ENCODE data around the gene COX10.

GRCh38 chr17:14169287-14169686, 100.0 kb downstream of the COX10 start:
- TF ChIP-seq CTCF (IDR thresholded peaks at IDR 0.05), result no peak
- TF ChIP-seq POLR2A (IDR thresholded peaks at IDR 0.05; ENCODE audit: low read depth), result no peak
- TF ChIP-seq EP300 (IDR thresholded peaks at IDR 0.05), result no peak

Measured in esophagus muscularis mucosa (tissue), 4 donors.